ENCODE measurements around the gene TASP1. TPM values are rescaled to one million over a fixed set of nuclear protein-coding genes. Genes with fewer than 3 reads are reported as not detected.

TASP1 gene
- polyA plus RNA-seq, 1 donor (not counting 4 experiments of a cell fraction or from before 2014, with no cell fraction given), result 17.4 TPM

DNA sequence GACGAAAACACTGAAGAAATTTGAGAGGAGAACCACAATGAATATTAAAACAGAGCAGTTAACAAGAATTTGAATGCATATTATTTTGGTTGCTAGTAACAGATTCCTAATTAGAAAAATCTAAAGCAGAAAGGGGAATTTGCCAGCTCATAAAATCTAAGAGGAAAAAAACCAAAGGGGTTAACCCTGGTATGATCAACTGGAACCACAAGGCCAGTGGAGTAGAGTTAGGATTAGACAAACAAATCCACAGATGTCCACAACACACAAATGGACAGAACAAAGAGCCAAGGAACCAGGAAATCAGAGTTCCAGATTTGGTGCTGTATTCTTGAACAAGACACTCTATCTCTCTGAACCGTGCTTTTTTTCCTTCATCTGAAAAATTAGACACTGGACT is 195.0 kb downstream of the TASP1 start:
- no peak for DNase-seq (ENCODE audit: low read depth, low spot score)
- H3K79me2 ChIP-seq (ENCODE audit: control insufficient read depth, insufficient read depth, low read length), result no peaks in the 10 kb centered on the region
- H2AFZ ChIP-seq (ENCODE audit: control insufficient read depth, low read length), result no peak overlapping the region
- no peak overlapping the region for H3K4me3 ChIP-seq (ENCODE audit: control insufficient read depth in 2 of 3, extremely low read depth in 1 of 3, insufficient read depth in 2 of 3, low read depth in 1 of 3, low read length in 3 of 3)
- no peaks in the 10 kb centered on the region for H3K36me3 ChIP-seq (ENCODE audit: control insufficient read depth in 2 of 2, extremely low read depth in 1 of 2, insufficient read depth in 2 of 2, low read length in 2 of 2)
- peak; percentile 5 for FAIRE-seq
- H3K9me1 ChIP-seq (ENCODE audit: control insufficient read depth, extremely low read depth, insufficient read depth, low read length), result no peaks in the 10 kb centered on the region
- no peaks in the 10 kb centered on the region for H4K20me1 ChIP-seq (ENCODE audit: control insufficient read depth, extremely low read depth, insufficient read depth, low read length)
- H3K9me3 ChIP-seq (ENCODE audit: control insufficient read depth, low read depth, low read length), result no peaks in the 10 kb centered on the region
- no peak overlapping the region for H3K27ac ChIP-seq (ENCODE audit: control insufficient read depth, insufficient read depth, low read length)
- dilution Hi-C loops (cut with MboI; ENCODE audit: extremely low pct_ligation_motif_present, low sequenced_read_pairs), result no loop called here
- TF ChIP-seq, protein P1, sequence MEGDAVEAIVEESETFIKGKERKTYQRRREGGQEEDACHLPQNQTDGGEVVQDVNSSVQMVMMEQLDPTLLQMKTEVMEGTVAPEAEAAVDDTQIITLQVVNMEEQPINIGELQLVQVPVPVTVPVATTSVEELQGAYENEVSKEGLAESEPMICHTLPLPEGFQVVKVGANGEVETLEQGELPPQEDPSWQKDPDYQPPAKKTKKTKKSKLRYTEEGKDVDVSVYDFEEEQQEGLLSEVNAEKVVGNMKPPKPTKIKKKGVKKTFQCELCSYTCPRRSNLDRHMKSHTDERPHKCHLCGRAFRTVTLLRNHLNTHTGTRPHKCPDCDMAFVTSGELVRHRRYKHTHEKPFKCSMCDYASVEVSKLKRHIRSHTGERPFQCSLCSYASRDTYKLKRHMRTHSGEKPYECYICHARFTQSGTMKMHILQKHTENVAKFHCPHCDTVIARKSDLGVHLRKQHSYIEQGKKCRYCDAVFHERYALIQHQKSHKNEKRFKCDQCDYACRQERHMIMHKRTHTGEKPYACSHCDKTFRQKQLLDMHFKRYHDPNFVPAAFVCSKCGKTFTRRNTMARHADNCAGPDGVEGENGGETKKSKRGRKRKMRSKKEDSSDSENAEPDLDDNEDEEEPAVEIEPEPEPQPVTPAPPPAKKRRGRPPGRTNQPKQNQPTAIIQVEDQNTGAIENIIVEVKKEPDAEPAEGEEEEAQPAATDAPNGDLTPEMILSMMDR (optimal IDR thresholded peaks at IDR 0.05 in 1 of 3, IDR thresholded peaks at IDR 0.05 in 1 of 3, conservative IDR thresholded peaks at IDR 0.05 in 1 of 3; ENCODE audit: extremely low read depth in 1 of 3, insufficient read depth in 2 of 3, low read length in 3 of 3), result no peak
- TF ChIP-seq EZH2 (IDR thresholded peaks at IDR 0.05; ENCODE audit: low read length), result no peak
- H3K4me2 ChIP-seq (ENCODE audit: control insufficient read depth, extremely low read depth, insufficient read depth, low read depth, low read length), result no peak overlapping the region
- H3K4me1 ChIP-seq (ENCODE audit: control insufficient read depth, extremely low read depth, insufficient read depth, low read length), result no peaks in the 10 kb centered on the region
- H3K27me3 ChIP-seq (ENCODE audit: control insufficient read depth, extremely low read depth, insufficient read depth, low read length), result no peaks in the 10 kb centered on the region
- H3K9ac ChIP-seq (ENCODE audit: control insufficient read depth, extremely low read depth, insufficient read depth, low read length), result no peak overlapping the region

DNA sequence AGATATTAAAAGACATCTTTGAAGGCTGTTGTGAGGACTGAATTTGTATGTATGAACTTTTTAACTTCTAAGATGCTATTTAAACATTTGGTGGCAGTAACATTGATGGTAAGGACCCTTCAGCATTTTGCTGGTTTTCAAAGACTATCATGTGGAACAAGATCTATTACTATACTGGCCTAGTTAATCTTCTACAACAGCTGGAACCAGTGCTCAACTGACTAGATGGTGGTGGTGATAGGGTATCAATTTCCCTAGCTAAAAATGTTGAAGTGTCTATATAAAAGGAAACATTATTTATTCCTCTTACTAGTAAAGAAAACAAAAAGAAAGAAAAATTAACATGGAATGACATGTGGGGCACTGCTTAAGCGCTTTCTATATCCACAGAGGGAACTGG is 195.7 kb downstream of the TASP1 start:
- H3K79me2 ChIP-seq (ENCODE audit: control insufficient read depth, insufficient read depth, low read length), result no peaks in the 10 kb centered on the region
- H3K4me2 ChIP-seq (ENCODE audit: control insufficient read depth, extremely low read depth, insufficient read depth, low read depth, low read length), result no peak overlapping the region
- dilution Hi-C loops (cut with MboI; ENCODE audit: extremely low pct_ligation_motif_present, low sequenced_read_pairs), result no loop called here
- no peak overlapping the region for H2AFZ ChIP-seq (ENCODE audit: control insufficient read depth, low read length)
- H3K9ac ChIP-seq (ENCODE audit: control insufficient read depth, extremely low read depth, insufficient read depth, low read length), result no peak overlapping the region
- DNase-seq (ENCODE audit: low read depth, low spot score) (no peak), FAIRE-seq (no peak)
- H3K27ac ChIP-seq (ENCODE audit: control insufficient read depth, insufficient read depth, low read length), result no peak overlapping the region
- TF ChIP-seq EZH2 (IDR thresholded peaks at IDR 0.05; ENCODE audit: low read length), result no peak
- TF ChIP-seq, protein P1 (optimal IDR thresholded peaks at IDR 0.05 in 1 of 3, IDR thresholded peaks at IDR 0.05 in 1 of 3, conservative IDR thresholded peaks at IDR 0.05 in 1 of 3; ENCODE audit: extremely low read depth in 1 of 3, insufficient read depth in 2 of 3, low read length in 3 of 3), result no peak
- no peak overlapping the region for H3K4me3 ChIP-seq (ENCODE audit: control insufficient read depth in 2 of 3, extremely low read depth in 1 of 3, insufficient read depth in 2 of 3, low read depth in 1 of 3, low read length in 3 of 3)
- no peaks in the 10 kb centered on the region for H3K9me3 ChIP-seq (ENCODE audit: control insufficient read depth, low read depth, low read length)
- H3K36me3 ChIP-seq (ENCODE audit: control insufficient read depth in 2 of 2, extremely low read depth in 1 of 2, insufficient read depth in 2 of 2, low read length in 2 of 2), result no peaks in the 10 kb centered on the region
- H4K20me1 ChIP-seq (ENCODE audit: control insufficient read depth, extremely low read depth, insufficient read depth, low read length), result no peaks in the 10 kb centered on the region
- no peaks in the 10 kb centered on the region for H3K9me1 ChIP-seq (ENCODE audit: control insufficient read depth, extremely low read depth, insufficient read depth, low read length)
- H3K4me1 ChIP-seq (ENCODE audit: control insufficient read depth, extremely low read depth, insufficient read depth, low read length), result no peaks in the 10 kb centered on the region
- H3K27me3 ChIP-seq (ENCODE audit: control insufficient read depth, extremely low read depth, insufficient read depth, low read length), result no peaks in the 10 kb centered on the region
